HepG2 (cell line): ENCODE results near the gene PRRC2A. TPM values are rescaled to one million over a fixed set of nuclear protein-coding genes. Genes with fewer than 3 reads are reported as not detected.

Experiments
- ATAC-seq: fragments of 200-7000 bp; cut with Tn5 transposase; 3 replicates; pipeline ENCODE4 v1.9.1; 2020; ENCODE audit warnings: mild to moderate bottlenecking, moderate library complexity
- BruUV-seq: library from RNA; stranded (reverse); fragments of 400-500 nt; replicated peaks from 2 replicates; lab custom pipeline; 2021; lab: Mats Ljungman, UMichigan
- CTCF ChIA-PET: fragments of 300-600 bp; formaldehyde crosslinking; extraction: SDS; loops from one replicate; lab custom pipeline; 2021; ENCODE audit warnings: low total read pairs, inconsistent platforms, low intra/inter-chr PET ratio; lab: Yijun Ruan, JAX
- POLR2A ChIA-PET: fragments of 350-600 bp; sonication (Branson Sonifier 250); formaldehyde crosslinking; loops from one replicate; lab custom pipeline; 2020; ENCODE audit warnings: antibody characterized with exemption, inconsistent platforms; lab: Yijun Ruan, JAX
- DNase-seq: peaks from one replicate; pipeline ENCODE4 v3.0.0-alpha.2; 2015; ENCODE audit warnings: low spot score
- FAIRE-seq: peaks from 3 replicates; lab custom pipeline; 2011; peaks lifted over from hg19 to GRCh38; lab: Jason Lieb, UNC
- H2AFZ ChIP-seq: one replicate; pipeline ENCODE4 v1.6.1; 2011; ENCODE audit warnings: low read length, inconsistent platforms
- H3K27ac ChIP-seq: fragments of 300-600 bp; 3 replicates; pipeline ENCODE4 v1.8.0; 2011; ENCODE audit warnings: mixed run types, mild to moderate bottlenecking, mixed read lengths, low read length, inconsistent platforms; ENCODE audit not compliant: insufficient read depth; ENCODE audit errors: extremely low read length
- H3K27me3 ChIP-seq, 2 experiments: fragments of 200-600 bp in 1 of 2; 2 replicates in 1 of 2; 3 replicates in 1 of 2; pipeline versions ENCODE4 v1.6.0 to v1.8.0; 2011; ENCODE audit warnings: low read length in 2 of 2, mild to moderate bottlenecking in 2 of 2, moderate library complexity in 2 of 2, inconsistent platforms in 1 of 2; ENCODE audit not compliant: insufficient read depth in 2 of 2, control insufficient read depth in 1 of 2
- H3K36me3 ChIP-seq, 2 experiments: fragments of 200-600 bp in 1 of 2; replicated peaks in 1 of 2; 2 replicates in 1 of 2; 3 replicates in 1 of 2; pipeline versions ENCODE4 v1.5.1 to v1.8.0; 2011; ENCODE audit warnings: low read length in 2 of 2, inconsistent platforms in 1 of 2; ENCODE audit not compliant: insufficient read depth in 2 of 2, control insufficient read depth in 1 of 2
- H3K4me1 ChIP-seq: 2 replicates; pipeline ENCODE4 v1.5.1; 2012; ENCODE audit warnings: low read length, inconsistent platforms; ENCODE audit not compliant: insufficient read depth
- H3K4me2 ChIP-seq: 2 replicates; pipeline ENCODE4 v1.6.0; 2011; ENCODE audit warnings: low read depth, low read length, inconsistent platforms
- H3K4me3 ChIP-seq, 3 experiments: fragments of 200-600 bp in 1 of 3; sonication (generic), shearing (Covaris generic) in 1 of 3; replicated peaks in 1 of 3; 2 replicates each; pipeline ENCODE4 v1.5.1; 2011 to 2016; ENCODE audit warnings: low read length in 3 of 3, inconsistent platforms in 2 of 3, low read depth in 2 of 3, mild to moderate bottlenecking in 2 of 3, control low read depth in 1 of 3, mixed read lengths in 1 of 3; ENCODE audit not compliant: insufficient read depth in 1 of 3
- H3K79me2 ChIP-seq: one replicate; pipeline ENCODE4 v1.6.1; 2011; ENCODE audit warnings: low read length, inconsistent platforms; ENCODE audit not compliant: insufficient read depth
- H3K9ac ChIP-seq: 2 replicates; pipeline ENCODE4 v1.6.0; 2011; ENCODE audit warnings: mild to moderate bottlenecking, low read depth, low read length, inconsistent platforms; ENCODE audit not compliant: insufficient read depth
- H3K9me3 ChIP-seq: 2 replicates; pipeline ENCODE4 v1.5.1; 2012; ENCODE audit warnings: mild to moderate bottlenecking, low read length
- H4K20me1 ChIP-seq: 2 replicates; pipeline ENCODE4 v1.6.0; 2011; ENCODE audit warnings: inconsistent platforms, mild to moderate bottlenecking, low read length, moderate library complexity; ENCODE audit not compliant: insufficient read depth
- PCBP1 ChIP-seq: fragments of 200-400 bp; formaldehyde crosslinking; IDR thresholded peaks from 2 replicates; pipeline ENCODE4 v1.6.1; 2017; ENCODE audit warnings: mild to moderate bottlenecking, low read depth, low read length, borderline replicate concordance
- POLR2G ChIP-seq: fragments of 200-400 bp; formaldehyde crosslinking; IDR thresholded peaks from 2 replicates; pipeline ENCODE4 v1.6.1; 2018; ENCODE audit warnings: mild to moderate bottlenecking, low read depth, low read length, moderate library complexity
- RBFOX2 ChIP-seq: fragments of 200-400 bp; formaldehyde crosslinking; IDR thresholded peaks from 2 replicates; pipeline ENCODE4 v1.6.1; 2017; ENCODE audit warnings: low read depth, mild to moderate bottlenecking, low read length
- ZBTB7B ChIP-seq: sonication (generic); formaldehyde crosslinking; IDR thresholded peaks from 2 replicates; pipeline ENCODE4 v1.4.0; 2020; ENCODE audit warnings: missing genetic modification reagents
- ZNF354B ChIP-seq: sonication (generic); formaldehyde crosslinking; IDR thresholded peaks from 2 replicates; pipeline ENCODE4 v1.8.0; 2022; ENCODE audit warnings: mild to moderate bottlenecking, missing genetic modification reagents
- WGBS: methylation state at CpG from one replicate; pipeline ENCODE4 v1.1.6; 2017; ENCODE audit warnings: low lambda C conversion rate; 5-methylcytosine and 5-hydroxymethylcytosine counted together
- in situ Hi-C: cut with HindIII; loops from 2 replicates; pipeline ENCODE4 v1.10.0; 2017; ENCODE audit warnings: low pct_unique_long_range_greater_than_20kb; ENCODE audit not compliant: extremely low pct_ligation_motif_present
- intact Hi-C: fragments of 100-400 bp; cut with micrococcal nuclease; formaldehyde crosslinking; loops from one replicate; pipeline ENCODE4 v1.10.0; 2022; ENCODE audit not compliant: unreplicated experiment
- polyA plus RNA-seq, 8 experiments: library from polyadenylated mRNA; depleted of rRNA in 3 of 8; stranded (reverse) in 7 of 8; unstranded in 1 of 8; fragments of >200 nt; fragmentation: Illumina TruSeq in 4 of 8; extraction: Trizol in 4 of 8; gene quantifications; 2 replicates each; pipeline versions ENCODE4 v1.2.1 to v1.2.3, GENCODE V29; 2011 to 2016; ENCODE audit warnings: low read depth in 4 of 8, missing spikeins in 1 of 8, mixed read lengths in 1 of 8; ENCODE audit not compliant: insufficient read depth in 1 of 8
- total RNA-seq, 5 experiments: library from RNA; depleted of rRNA; stranded (reverse); fragments of >200 nt; fragmentation: Illumina TruSeq; extraction: Trizol; gene quantifications; 2 replicates each; pipeline ENCODE4 v1.2.3, GENCODE V29; 2016; ENCODE audit warnings: low read depth in 1 of 5
- TF ChIP-seq, protein P1 (sequence below): sonication (generic); formaldehyde crosslinking; IDR thresholded peaks from 2 replicates; pipeline ENCODE4 v1.5.0; 2020; ENCODE audit warnings: missing genetic modification reagents

PRRC2A gene
- total and polyA plus RNA-seq, 2 of the 13 experiments (the other 11 are each of a cell fraction or from before 2014, with no cell fraction given): 38.9 to 47.4 TPM

DNA sequence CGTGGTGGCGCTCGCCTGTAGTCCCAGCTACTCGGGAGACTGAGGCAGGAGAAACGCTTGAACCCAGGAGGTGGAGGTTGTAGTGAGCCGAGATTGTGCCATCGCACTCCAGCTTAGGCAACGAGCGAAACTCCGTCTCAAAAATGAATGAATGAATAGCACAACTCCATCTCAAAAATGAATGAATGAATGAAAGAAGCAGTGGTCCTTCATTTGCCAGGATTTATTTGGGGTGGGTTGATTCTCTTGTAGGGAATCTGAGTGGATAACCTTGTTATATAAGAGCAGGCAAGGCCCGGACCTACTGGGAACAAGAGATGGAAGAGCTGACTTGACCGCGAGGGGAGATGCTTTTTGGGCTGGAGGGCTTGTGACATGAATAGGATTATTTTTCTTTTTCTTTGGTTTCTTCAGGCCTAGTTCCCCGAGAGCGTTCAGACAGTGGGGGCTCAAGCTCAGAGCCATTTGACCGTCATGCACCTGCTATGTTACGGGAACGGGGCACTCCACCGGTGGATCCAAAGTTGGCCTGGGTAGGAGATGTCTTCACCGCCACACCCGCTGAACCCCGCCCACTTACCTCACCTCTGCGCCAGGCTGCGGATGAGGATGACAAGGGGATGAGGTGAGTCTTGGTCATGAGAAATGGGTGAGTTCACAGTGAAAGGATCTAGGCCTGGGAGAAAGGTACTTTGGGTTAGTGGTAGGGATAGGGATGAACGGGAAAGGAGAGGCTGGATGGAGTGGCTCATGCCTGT lies 9.8 kb downstream of the PRRC2A start (continued):
- TF ChIP-seq POLR2G: peak; percentile 53; the same call in 1 of the 2 replicates
- TF ChIP-seq, protein P1, sequence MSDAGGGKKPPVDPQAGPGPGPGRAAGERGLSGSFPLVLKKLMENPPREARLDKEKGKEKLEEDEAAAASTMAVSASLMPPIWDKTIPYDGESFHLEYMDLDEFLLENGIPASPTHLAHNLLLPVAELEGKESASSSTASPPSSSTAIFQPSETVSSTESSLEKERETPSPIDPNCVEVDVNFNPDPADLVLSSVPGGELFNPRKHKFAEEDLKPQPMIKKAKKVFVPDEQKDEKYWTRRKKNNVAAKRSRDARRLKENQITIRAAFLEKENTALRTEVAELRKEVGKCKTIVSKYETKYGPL (CRISPR knock-in tag): no peak
- TF ChIP-seq PCBP1: no peak

DNA sequence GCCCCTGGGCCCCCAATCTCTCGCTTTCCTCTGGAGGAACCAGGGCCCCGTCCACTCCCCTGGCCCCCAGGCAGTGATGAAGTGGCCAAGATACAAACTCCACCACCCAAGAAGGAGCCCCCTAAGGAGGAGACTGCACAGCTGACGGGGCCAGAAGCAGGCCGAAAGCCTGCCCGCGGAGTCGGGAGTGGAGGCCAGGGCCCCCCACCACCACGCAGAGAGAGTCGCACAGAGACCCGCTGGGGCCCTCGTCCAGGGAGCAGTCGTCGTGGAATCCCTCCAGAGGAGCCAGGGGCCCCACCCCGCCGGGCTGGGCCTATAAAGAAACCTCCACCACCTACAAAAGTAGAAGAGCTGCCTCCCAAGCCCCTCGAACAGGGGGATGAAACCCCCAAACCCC lies 10.7 kb downstream of the PRRC2A start:
- DNase-seq: no peak
- no peak overlapping the region for H2AFZ ChIP-seq
- ATAC-seq: no peak; the same call in 2 of the 3 replicates
- H3K27me3 ChIP-seq: no peaks in the 10 kb centered on the region
- H4K20me1 ChIP-seq: no peaks in the 10 kb centered on the region
- H3K4me3 ChIP-seq: no peak overlapping the region
- ChIA-PET POLR2A (no interaction called here), CTCF (no interaction called here)
- WGBS: 98% methylated on average over 9 of the region's 16 CpGs
- in situ Hi-C loops: no loop called here
- no peaks in the 10 kb centered on the region for H3K9me3 ChIP-seq
- peaks cover 73 to 100% of the 10 kb centered on the region in 2 experiments for H3K36me3 ChIP-seq
- H3K9ac ChIP-seq: no peak overlapping the region
- intact Hi-C loops: no loop called here
- no peak overlapping the region for H3K27ac ChIP-seq
- no peaks in the 10 kb centered on the region for H3K79me2 ChIP-seq
- no peak for FAIRE-seq
- BruUV-seq: TSS peak; percentile 14
- TF ChIP-seq ZBTB7B (no peak), ZNF354B (CRISPR knock-in tag) (no peak), RBFOX2 (peak; percentile 3; the same call in 1 of the 2 replicates)
- TF ChIP-seq, all 625 proteins: peak for 1
- H3K4me1 ChIP-seq: no peaks in the 10 kb centered on the region
- no peak overlapping the region for H3K4me2 ChIP-seq
